PC-9 (cell line): ENCODE data around the gene CLDND2. TPM values are rescaled to one million over a fixed set of nuclear protein-coding genes. Genes with fewer than 3 reads are reported as not detected.

Experiments
- BruUV-seq: library from RNA; stranded (reverse); fragments of 400-500 nt; replicated peaks from 2 replicates; lab custom pipeline; 2021; lab: Mats Ljungman, UMichigan
- CTCF ChIA-PET: fragments of 300-600 bp; sonication (Branson Sonifier 250); formaldehyde crosslinking; loops from one replicate; lab custom pipeline; 2022; ENCODE audit warnings: antibody characterized with exemption; lab: Charles Lee
- POLR2A ChIA-PET: fragments of 300-600 bp; sonication (Branson Sonifier 250); formaldehyde crosslinking; loops from one replicate; lab custom pipeline; 2022; ENCODE audit warnings: antibody characterized with exemption; ENCODE audit not compliant: unreplicated experiment; lab: Charles Lee
- DNase-seq, 2 experiments: peaks; one replicate each; pipeline versions ENCODE4 v3.0.0 to v3.0.0-alpha.2; 2015 to 2022; ENCODE audit warnings: mixed read lengths in 1 of 2
- H2AFZ ChIP-seq: fragments of 200-600 bp; sonication (generic); 2 replicates; pipeline ENCODE4 v1.8.1; 2017; ENCODE audit warnings: antibody characterized with exemption
- H3F3A ChIP-seq: fragments of 200-600 bp; sonication (generic); 2 replicates; pipeline ENCODE4 v1.8.1; 2017; ENCODE audit warnings: antibody characterized with exemption, mild to moderate bottlenecking, low read depth; ENCODE audit not compliant: insufficient read depth
- H3K27ac ChIP-seq: fragments of 200-600 bp; sonication (generic); 2 replicates; pipeline ENCODE4 v1.6.1; 2016; ENCODE audit warnings: mixed run types
- H3K27me3 ChIP-seq: fragments of 200-600 bp; sonication (generic); 2 replicates; pipeline ENCODE4 v1.6.1; 2016; ENCODE audit warnings: low read depth, mixed run types; ENCODE audit not compliant: insufficient read depth
- H3K36me3 ChIP-seq: fragments of 200-600 bp; sonication (generic); 2 replicates; pipeline ENCODE4 v1.6.1; 2016; ENCODE audit warnings: low read depth, mixed run types
- H3K4me1 ChIP-seq: fragments of 200-600 bp; sonication (generic); replicated peaks from 2 replicates; pipeline ENCODE4 v1.6.1; 2016; ENCODE audit warnings: mixed run types; ENCODE audit not compliant: insufficient read depth
- H3K4me2 ChIP-seq: fragments of 200-600 bp; sonication (generic); 2 replicates; pipeline ENCODE4 v1.6.1; 2017; ENCODE audit warnings: mixed run types
- H3K4me3 ChIP-seq: fragments of 200-600 bp; sonication (generic); 2 replicates; pipeline ENCODE4 v1.6.1; 2016; ENCODE audit warnings: mixed run types
- H3K79me2 ChIP-seq: fragments of 200-600 bp; sonication (generic); 2 replicates; pipeline ENCODE4 v1.6.1; 2017; ENCODE audit warnings: low read depth, mixed run types
- H3K9me2 ChIP-seq: fragments of 200-600 bp; sonication (generic); 2 replicates; pipeline ENCODE4 v1.8.1; 2017; ENCODE audit warnings: mild to moderate bottlenecking; ENCODE audit not compliant: insufficient read depth
- H3K9me3 ChIP-seq: fragments of 200-600 bp; sonication (generic); 2 replicates; pipeline ENCODE4 v1.8.1; 2016; ENCODE audit warnings: low read depth; ENCODE audit not compliant: insufficient read depth
- H4K20me1 ChIP-seq: fragments of 200-600 bp; sonication (generic); 2 replicates; pipeline ENCODE4 v1.8.1; 2017; ENCODE audit not compliant: insufficient read depth
- EZH2 ChIP-seq: fragments of 200-600 bp; sonication (generic); IDR thresholded peaks from 2 replicates; pipeline ENCODE4 v1.8.0; 2017; ENCODE audit warnings: antibody characterized with exemption, low read depth
- intact Hi-C: fragments of 100-400 bp; cut with micrococcal nuclease; formaldehyde crosslinking; loops from one replicate; pipeline ENCODE4 v1.10.0; 2022; ENCODE audit not compliant: unreplicated experiment
- total RNA-seq: library from RNA; stranded (reverse); gene quantifications from 2 replicates; pipeline ENCODE4 v1.2.3, GENCODE V29; 2021
- TF ChIP-seq, protein P1 (sequence below): fragments of 200-600 bp; sonication (generic); conservative IDR thresholded peaks from 2 replicates; pipeline ENCODE4 v1.6.1; 2017; ENCODE audit warnings: mixed run types, antibody characterized with exemption, mild to moderate bottlenecking, moderate library complexity

The CLDND2 gene
- total RNA-seq, 1 experiment from 2014 or later = 4.5 TPM

GRCh38 chr19:51317376-51317775 is 51.4 kb downstream of the CLDND2 start:
- CTCF ChIA-PET = no interaction called here
- intact Hi-C loops = no loop called here
- H2AFZ ChIP-seq = no peak overlapping the region
- H3K4me2 ChIP-seq = no peak overlapping the region
- peaks cover 81% of the 10 kb centered on the region for H3K27me3 ChIP-seq
- no peaks in the 10 kb centered on the region for H3K9me2 ChIP-seq
- no peak for TF ChIP-seq EZH2
- TF ChIP-seq, protein P1, sequence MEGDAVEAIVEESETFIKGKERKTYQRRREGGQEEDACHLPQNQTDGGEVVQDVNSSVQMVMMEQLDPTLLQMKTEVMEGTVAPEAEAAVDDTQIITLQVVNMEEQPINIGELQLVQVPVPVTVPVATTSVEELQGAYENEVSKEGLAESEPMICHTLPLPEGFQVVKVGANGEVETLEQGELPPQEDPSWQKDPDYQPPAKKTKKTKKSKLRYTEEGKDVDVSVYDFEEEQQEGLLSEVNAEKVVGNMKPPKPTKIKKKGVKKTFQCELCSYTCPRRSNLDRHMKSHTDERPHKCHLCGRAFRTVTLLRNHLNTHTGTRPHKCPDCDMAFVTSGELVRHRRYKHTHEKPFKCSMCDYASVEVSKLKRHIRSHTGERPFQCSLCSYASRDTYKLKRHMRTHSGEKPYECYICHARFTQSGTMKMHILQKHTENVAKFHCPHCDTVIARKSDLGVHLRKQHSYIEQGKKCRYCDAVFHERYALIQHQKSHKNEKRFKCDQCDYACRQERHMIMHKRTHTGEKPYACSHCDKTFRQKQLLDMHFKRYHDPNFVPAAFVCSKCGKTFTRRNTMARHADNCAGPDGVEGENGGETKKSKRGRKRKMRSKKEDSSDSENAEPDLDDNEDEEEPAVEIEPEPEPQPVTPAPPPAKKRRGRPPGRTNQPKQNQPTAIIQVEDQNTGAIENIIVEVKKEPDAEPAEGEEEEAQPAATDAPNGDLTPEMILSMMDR = no peak
- H3K27ac ChIP-seq = no peak overlapping the region
- POLR2A ChIA-PET = no interaction called here
- H3K4me1 ChIP-seq = no peaks in the 10 kb centered on the region
- DNase-seq = no peak
- no peaks in the 10 kb centered on the region for H4K20me1 ChIP-seq
- no peaks in the 10 kb centered on the region for H3K9me3 ChIP-seq
- no peaks in the 10 kb centered on the region for H3F3A ChIP-seq
- BruUV-seq = no TSS peak
- no peaks in the 10 kb centered on the region for H3K36me3 ChIP-seq
- H3K79me2 ChIP-seq = no peaks in the 10 kb centered on the region
- H3K4me3 ChIP-seq = no peak overlapping the region

Other genes with a start within 250 kb of the CLDND2 start
- not detected in 2 replicates for gene SIGLEC9, start 244.1 kb downstream of the CLDND2 start, total RNA-seq
- gene SIGLEC7, start 226.7 kb downstream of the CLDND2 start, total RNA-seq = not detected in 2 replicates
- not detected in 2 replicates for gene CD33, start 143.9 kb downstream of the CLDND2 start, total RNA-seq
- not detected in 2 replicates for gene SIGLECL1, start 117.9 kb downstream of the CLDND2 start, total RNA-seq
- not detected in 2 replicates for gene IGLON5, start 57.4 kb downstream of the CLDND2 start, total RNA-seq
- 2.3 and 2.8 TPM in 2 replicates for gene VSIG10L, start 26.9 kb downstream of the CLDND2 start, total RNA-seq
- 204 and 252 TPM in 2 replicates for gene ETFB, start 2.6 kb downstream of the CLDND2 start, total RNA-seq
- gene NKG7, start 3.7 kb upstream of the CLDND2 start, total RNA-seq = not detected in 2 replicates
- not detected in 2 replicates for gene LIM2, start 19.0 kb upstream of the CLDND2 start, total RNA-seq
- 0.48 and 0.90 TPM in 2 replicates for gene C19orf84, start 21.6 kb upstream of the CLDND2 start, total RNA-seq
- not detected in 2 replicates for gene SIGLEC10, start 48.6 kb upstream of the CLDND2 start, total RNA-seq
- not detected in 2 replicates for gene SIGLEC8, start 89.5 kb upstream of the CLDND2 start, total RNA-seq
- gene CEACAM18, start 109.5 kb upstream of the CLDND2 start, total RNA-seq = not detected in 2 replicates
- gene SIGLEC12, start 132.8 kb upstream of the CLDND2 start, total RNA-seq = not detected in 2 replicates
- not detected in 2 replicates for gene SIGLEC6, start 162.7 kb upstream of the CLDND2 start, total RNA-seq
- 11.7 and 12.5 TPM in 2 replicates for gene ZNF175, start 202.3 kb upstream of the CLDND2 start, total RNA-seq